ENCODE results near the gene RAB3IL1. TPM values are rescaled to one million over a fixed set of nuclear protein-coding genes. Genes with fewer than 3 reads are reported as not detected.

Gene RAB3IL1
- total RNA-seq, 2 donors from 2014 or later = 5.4 to 11.5 TPM

DNA sequence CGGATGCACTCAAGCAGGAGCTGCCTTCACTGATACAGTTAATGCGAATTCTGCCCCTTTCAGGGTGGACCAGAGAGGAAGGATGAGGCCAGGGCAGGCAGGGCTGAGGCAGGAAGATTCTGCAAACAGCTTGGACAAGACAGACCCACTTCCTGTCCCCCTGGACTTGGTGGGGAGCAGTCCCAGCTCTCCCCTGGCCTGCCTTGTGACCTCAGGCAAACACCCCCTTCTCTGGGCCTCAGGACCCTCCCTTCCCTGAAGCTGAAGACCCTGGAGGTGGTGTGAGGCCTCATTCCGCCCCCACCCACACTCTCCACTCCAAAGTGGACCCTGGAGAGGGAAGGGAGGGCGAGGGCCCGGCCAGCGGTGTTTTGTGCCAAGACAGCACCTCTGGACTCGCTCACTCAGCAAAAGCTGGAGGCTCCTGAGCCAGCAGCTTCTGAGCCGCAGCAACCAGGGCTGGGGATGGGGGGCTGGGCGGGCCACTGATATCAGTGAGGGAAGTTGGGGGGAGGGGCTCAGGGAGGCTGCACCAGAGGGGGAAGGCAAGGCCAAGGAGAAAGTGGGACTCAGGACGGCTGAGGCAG is 8.5 kb downstream of the RAB3IL1 start:
- H3K4me3 ChIP-seq = no peak overlapping the region
- H3K27me3 ChIP-seq = no peaks in the 10 kb centered on the region
- H3K27ac ChIP-seq = no peak overlapping the region
- DNase-seq (peak in 1 of 4 donors; percentile 59), ATAC-seq (no peak)
- H3K4me1 ChIP-seq = no peaks in the 10 kb centered on the region
- WGBS, 2 donors = 57 to 86% methylated on average over 7 of the region's 10 CpGs
- intact Hi-C loops (cut with DNase I) = no loop called here
- TF ChIP-seq POLR2A (IDR thresholded peaks at IDR 0.05) = no peak
- TF ChIP-seq CTCF (IDR thresholded peaks at IDR 0.05) = no peak
- H3K36me3 ChIP-seq (replicated peaks in 1 of 2; ENCODE audit: insufficient read depth in 1 of 2, low read depth in 2 of 2) = no peaks in the 10 kb centered on the region
- no peaks in the 10 kb centered on the region for H3K9me3 ChIP-seq

GRCh38 chr11:61907871-61908729 is 9.3 kb downstream of the RAB3IL1 start:
- no peaks in the 10 kb centered on the region for H3K4me1 ChIP-seq
- ATAC-seq = no peak
- whole genome bisulfite sequencing, 2 donors = 60 to 74% methylated on average over 3 to 19 of the region's 21 CpGs
- H3K27me3 ChIP-seq = no peaks in the 10 kb centered on the region
- no peak overlapping the region for H3K4me3 ChIP-seq
- H3K27ac ChIP-seq = no peak overlapping the region
- intact Hi-C loops (cut with DNase I) = no loop called here
- no peak for DNase-seq
- no peak for TF ChIP-seq CTCF (IDR thresholded peaks at IDR 0.05)
- no peak for TF ChIP-seq POLR2A (IDR thresholded peaks at IDR 0.05)
- no peaks in the 10 kb centered on the region for H3K36me3 ChIP-seq (replicated peaks in 1 of 2; ENCODE audit: insufficient read depth in 1 of 2, low read depth in 2 of 2)
- H3K9me3 ChIP-seq = no peaks in the 10 kb centered on the region

- no peaks in the 10 kb centered on the region for H3K36me3 ChIP-seq (replicated peaks in 1 of 2; ENCODE audit: insufficient read depth in 1 of 2, low read depth in 2 of 2)
- 87 to 88% methylated on average over 14 to 17 of the region's 19 CpGs for WGBS, 2 donors
- H3K27me3 ChIP-seq = no peaks in the 10 kb centered on the region
- ATAC-seq (no peak), DNase-seq (no peak)
- TF ChIP-seq CTCF (IDR thresholded peaks at IDR 0.05) = no peak
- no peaks in the 10 kb centered on the region for H3K9me3 ChIP-seq
- intact Hi-C loops (cut with DNase I) = no loop called here
- no peaks in the 10 kb centered on the region for H3K4me1 ChIP-seq
- no peak overlapping the region for H3K4me3 ChIP-seq
- no peak overlapping the region for H3K27ac ChIP-seq
Observed at GRCh38 chr11:61907282-61907681, 10.1 kb downstream of the RAB3IL1 start.

GRCh38 chr11:61906522-61906909 is 10.8 kb downstream of the RAB3IL1 start:
- 83 to 89% methylated on average over 10 to 14 of the region's 14 CpGs for WGBS, 2 donors
- Histone ChIP-seq H3K27ac (no peak overlapping the region), H3K4me3 (no peak overlapping the region), H3K4me1 (no peaks in the 10 kb centered on the region), H3K9me3 (no peaks in the 10 kb centered on the region), H3K36me3 (replicated peaks in 1 of 2; ENCODE audit: insufficient read depth in 1 of 2, low read depth in 2 of 2) (no peaks in the 10 kb centered on the region), H3K27me3 (no peaks in the 10 kb centered on the region)
- DNase-seq = no peak
- intact Hi-C loops (cut with DNase I) = no loop called here
- no peak for TF ChIP-seq POLR2A (IDR thresholded peaks at IDR 0.05)
- TF ChIP-seq CTCF (IDR thresholded peaks at IDR 0.05) = no peak
- no peak for ATAC-seq

Data from body of pancreas (tissue), 4 donors.